HG03280 (cell line): ENCODE measurements around the gene CLIP3.
"Not testable (repeated sequence)": the region's sequence is repeated elsewhere in the genome, so short reads cannot be mapped to it uniquely, and the experiment has no call there.

Experiments used
- ATAC-seq: cut with Tn5 transposase; IDR thresholded peaks from one replicate; pipeline ENCODE4 v1.9.1; 2021; ENCODE audit warnings: mild to moderate bottlenecking, moderate library complexity; ENCODE audit not compliant: unreplicated experiment

Gene CLIP3

DNA sequence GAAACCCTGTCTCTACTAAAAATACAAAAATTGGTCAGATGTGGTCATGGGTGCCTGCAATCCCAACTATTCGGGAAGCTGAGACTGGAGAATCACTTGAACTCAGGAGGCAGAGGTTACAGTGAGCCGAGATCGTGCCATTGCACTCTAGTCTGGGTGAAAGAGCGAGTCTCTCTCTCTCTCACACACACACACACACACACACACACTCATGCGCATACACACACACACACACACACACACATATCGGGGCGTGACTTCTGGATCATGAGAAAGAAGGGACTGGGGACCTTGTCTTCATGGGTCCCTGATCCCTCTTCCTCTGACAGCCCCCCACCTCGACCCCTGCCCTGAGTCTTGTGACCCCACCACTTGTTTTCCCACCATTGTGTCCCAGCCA is 49.5 kb downstream of the CLIP3 start:
- ATAC-seq = no peak

DNA sequence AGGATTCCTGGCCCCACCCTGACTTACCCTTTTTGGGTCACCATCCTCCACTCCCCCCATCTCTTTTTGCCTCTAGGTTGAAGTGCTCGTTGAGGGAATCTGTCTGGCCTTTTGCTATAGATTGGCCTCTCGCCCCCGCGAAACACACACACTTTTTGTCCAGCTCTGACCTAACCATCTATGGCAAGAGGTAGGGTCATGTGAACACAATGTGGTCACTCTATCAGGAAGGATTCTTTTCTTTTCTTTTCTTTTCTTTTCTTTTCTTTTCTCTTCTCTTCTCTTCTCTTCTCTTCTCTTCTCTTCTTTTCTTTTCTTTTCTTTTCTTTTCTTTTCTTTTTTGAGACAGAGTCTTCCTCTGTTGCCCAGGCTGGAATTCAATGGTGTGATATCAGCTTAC is 51.7 kb downstream of the CLIP3 start:
- ATAC-seq = not testable (repeated sequence)

DNA sequence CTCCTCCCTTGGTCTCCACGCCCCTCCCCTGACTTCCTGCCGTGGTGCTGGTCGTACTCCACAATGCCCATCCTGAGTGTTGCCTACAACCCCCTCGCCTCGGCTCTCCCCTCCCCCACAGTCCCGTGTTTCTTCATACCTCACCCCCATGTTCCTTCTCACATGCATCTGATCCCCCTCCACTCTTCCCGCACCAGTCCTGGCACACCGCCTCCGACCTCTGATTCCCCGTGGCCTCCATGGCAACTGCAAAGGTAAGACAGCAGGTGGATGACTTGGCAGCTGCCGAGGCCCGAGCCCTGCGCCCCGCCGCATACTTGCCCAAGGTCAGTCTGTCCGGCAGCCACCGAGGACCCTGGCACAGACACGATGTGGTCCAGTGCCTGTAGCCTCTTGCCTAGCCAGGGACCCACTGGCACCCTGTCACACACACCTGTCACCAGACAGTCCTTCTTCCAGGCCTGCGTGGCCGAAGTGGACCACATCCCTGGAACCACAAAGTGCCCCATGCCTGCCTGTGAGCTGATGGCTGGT is 53.8 kb downstream of the CLIP3 start:
- ATAC-seq = no peak

DNA sequence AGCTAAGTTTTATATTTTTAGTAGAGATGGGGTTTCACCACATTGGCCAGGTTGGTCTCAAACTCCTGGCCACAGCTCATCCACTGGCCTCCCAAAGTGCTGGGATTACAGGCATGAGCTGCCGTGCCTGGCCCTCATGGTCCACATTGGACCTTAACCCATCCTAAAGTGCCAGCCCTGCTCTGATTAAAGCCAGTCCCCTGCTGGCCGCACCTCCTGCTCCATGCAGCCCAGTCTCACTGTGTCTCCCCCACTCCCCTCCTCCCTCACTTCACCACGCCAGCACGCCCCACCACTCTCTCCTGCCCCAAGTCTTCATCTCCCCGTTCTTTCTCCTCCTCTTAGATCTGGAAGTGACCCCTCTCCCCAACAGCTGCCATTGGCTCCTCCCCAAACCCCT is 54.4 kb downstream of the CLIP3 start:
- ATAC-seq = no peak

DNA sequence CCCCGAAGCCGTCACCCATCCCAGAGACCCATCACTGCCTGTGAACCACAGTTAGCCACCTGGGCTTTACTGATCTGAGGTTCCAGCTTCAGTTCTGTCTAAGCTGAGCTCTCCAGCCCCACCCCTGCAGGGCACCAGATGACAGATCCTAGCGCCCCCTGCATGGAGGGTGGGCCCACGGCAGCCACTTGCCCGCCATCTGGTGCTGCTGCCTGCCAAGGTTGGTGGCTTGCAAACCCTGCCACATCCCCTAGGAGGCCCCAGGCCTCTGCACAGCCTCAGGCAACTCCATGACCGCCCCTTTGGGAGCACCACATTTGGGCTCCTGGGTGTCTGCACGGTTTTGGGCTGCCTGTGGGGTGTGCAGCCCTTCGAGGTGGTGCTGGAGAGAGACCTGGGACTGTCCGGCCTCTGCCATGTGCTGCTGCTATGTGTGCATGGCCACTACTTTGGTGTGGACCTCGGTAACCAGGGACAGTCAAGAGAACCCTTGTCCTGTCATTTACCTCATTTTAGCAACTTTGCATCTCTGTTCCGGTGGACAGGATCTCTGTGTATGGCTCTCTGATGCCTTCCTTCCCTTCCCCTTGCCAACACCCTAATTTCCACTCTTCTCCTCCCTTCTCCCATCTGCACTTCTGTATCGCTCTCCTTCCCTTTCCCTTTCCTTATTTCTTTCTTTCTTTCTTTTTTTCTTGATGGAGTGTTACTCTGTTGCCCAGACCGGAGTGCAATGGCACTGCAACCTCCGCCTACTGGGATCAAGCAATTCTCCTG is 55.0 kb downstream of the CLIP3 start:
- no peak for ATAC-seq

DNA sequence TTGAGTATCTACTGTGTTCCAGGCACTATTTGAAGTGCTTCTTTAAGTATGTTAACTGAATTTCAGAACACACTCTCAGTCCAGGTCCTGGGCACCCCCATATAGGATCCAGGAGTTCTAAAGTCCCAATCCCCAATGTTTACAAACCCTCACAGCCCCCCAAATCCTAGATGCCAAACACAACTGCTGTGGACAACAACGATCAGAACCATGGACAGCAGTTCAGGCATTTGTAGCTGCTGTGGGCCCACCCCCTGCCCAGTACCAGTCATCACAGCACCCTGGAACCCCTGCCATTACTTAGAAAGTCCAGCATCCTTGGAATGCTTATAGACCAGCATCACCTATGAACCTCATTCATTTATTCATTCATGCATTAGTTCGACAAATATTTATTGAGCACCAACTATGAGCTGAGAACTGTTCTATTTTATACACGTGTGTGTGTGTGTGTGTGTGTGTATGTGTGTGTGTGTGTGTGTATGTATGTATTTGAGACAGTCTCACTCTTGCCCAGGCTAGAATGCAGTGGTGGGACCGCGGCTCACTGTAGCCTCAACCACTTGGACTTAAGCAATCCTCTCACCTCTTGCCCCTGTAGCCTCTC is 57.0 kb downstream of the CLIP3 start:
- ATAC-seq = no peak

DNA sequence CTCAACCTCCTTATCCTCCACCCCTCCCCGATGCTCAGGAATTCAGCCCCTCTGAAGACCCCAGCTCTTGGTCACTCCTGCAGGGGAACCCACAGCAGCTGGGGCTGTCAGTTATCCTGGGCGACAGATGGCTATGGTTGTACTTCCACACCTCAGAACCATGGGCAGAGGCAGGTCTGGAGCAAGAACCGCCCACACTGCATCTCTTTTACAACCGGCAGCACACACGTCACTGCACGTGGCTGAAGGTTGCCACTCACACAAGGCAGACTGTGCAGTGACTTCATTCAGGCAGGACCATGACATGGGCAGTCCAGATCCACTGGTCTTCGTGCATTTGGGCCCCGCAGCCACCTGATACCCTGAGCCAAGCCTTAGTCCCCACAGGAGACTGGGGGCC is 59.2 kb downstream of the CLIP3 start:
- no peak for ATAC-seq

DNA sequence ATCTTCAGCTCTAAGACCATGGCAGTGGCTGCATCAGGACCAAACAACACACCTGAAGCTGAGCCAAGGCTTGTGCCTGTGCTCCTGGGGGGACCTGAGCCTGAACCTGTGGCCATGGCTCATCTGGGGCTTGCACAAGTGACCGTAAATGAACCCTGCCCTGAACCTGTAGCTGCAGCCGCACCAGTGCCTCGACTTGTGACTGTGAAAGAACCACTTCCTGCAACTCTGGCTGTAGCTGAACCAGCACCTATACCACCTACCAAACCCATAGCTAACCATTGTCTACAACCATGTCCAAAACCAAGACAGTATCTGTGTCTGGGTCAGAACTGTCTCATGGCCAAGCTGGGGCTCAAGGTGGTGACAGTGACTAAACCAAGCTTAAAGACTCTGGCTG is 65.9 kb downstream of the CLIP3 start:
- no peak for ATAC-seq
